GM18511 (cell line): ENCODE results near the gene TSPAN14.
"Not testable (repeated sequence)": the region's sequence is repeated elsewhere in the genome, so short reads cannot be mapped to it uniquely, and the experiment has no call there.

ENCODE experiments used
- ATAC-seq: cut with Tn5 transposase; IDR thresholded peaks from one replicate; pipeline ENCODE4 v1.9.1; 2021; ENCODE audit warnings: mild to moderate bottlenecking, moderate library complexity; ENCODE audit not compliant: unreplicated experiment

The TSPAN14 gene

GRCh38 chr10:80520661-80521470, 66.8 kb downstream of the TSPAN14 start:
- no peak for ATAC-seq

DNA sequence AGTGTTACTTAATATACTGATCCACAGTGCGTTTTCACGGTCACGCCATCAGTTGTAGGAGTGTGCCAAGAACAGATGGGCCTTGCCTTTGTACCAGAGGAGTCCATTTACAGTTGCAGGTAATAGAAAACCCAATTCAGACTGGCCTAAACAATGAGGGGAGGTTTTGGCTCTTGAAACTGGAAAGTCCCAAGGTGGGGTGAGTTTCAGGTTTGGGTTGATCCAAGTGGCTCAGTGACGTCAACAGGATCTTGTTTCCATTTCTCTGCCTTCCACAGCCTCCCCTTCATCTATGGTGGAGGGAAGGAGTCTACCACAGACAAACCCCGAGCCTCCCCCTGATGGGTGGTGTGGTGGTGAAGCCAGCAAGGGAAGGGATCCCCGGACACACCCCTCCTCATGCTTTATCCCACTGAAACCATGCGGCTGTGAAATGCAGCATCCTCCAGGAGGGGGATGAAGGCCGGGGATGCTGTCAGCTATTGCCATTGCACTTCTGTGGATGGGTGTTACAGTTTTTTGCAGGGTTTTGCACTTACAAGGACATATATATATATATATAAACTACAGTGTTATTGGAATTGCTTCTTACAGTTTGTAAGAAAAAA, 68.8 kb downstream of the TSPAN14 start:
- ATAC-seq = no peak

DNA sequence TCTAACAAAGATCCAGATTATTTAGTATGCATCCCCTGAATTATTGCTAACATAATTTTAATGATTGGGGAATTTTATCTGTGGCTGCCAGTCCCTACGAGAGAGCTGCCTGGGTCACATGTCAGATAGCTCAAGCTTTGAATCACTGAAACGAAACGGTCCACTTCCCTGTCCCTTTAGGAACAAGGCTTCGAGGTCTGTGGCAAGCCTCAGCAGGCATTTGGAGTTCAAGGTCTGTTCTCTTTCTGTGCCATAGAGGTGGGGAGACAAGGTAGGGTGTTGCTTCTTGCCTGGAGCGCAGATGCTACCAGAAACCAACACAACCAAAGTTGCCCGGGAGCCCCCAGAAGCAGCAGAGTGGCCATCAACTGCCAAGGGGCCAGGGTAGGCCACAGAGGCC, 69.7 kb downstream of the TSPAN14 start:
- no peak for ATAC-seq

- ATAC-seq = no peak
Observed at GRCh38 chr10:80524190-80524909, 70.2 kb downstream of the TSPAN14 start.

DNA sequence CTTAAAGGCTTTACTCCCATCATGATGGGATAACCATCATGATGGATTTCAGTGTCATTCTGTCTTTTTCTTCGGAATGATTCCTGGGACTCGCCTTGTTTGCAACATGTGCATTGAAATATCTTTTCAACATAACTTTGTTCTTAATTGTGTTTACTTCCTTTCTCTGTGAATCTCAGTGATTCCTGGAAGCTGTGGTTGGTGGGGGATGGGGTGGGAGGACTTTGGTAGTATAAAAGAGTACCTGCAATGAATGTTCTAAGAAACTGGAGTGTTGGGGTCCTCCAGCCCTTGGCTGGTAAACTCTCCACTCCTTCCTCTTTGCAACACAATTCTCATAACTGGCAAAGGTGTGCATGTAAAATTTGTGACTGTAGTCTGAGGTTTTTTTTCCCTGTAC, 72.1 kb downstream of the TSPAN14 start:
- no peak for ATAC-seq

DNA sequence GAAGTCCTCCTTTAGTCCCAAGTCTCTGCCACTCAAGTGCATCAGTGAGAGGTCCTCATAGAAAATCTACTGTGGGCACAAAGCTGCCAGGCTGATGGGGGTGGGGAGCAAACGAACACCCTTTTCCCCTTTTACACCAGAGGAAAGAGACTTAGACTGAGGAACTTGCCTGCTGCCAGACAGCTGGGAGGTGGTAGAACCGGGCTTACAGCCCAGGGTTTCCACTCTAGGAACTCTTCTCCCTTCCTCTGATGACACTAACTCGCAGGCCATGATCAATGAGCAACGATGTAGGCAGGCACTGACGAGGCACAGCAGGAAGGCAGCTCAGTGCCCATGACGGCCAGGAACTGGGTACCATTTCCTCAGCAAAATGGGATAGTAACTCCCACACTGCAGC, 72.6 kb downstream of the TSPAN14 start:
- no peak for ATAC-seq

DNA sequence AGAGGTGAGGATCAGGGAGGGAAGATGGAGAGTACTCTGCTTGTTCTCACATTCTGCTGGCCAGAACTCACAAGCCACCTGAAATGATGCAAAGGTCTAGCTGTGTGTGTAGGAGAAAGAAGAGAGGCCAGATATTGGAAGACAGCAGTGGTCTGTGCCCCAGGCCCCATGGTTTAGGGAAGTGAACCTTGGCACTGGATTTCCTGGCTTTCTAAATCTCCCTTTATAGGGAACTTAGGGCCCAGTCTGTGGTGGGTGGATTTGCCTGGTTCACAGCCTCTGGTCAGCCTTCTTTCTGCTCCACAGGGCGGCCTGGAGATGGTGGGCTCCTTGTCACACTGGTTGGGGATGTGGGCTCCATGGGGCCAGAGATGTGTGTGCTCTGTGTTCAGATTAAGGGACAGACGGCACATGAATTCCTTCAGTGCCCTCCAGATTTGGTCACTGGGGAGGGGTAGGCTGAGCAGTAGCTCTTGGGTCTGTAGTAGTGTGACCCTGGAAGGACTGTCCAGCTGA, 74.1 kb downstream of the TSPAN14 start:
- ATAC-seq = no peak

DNA sequence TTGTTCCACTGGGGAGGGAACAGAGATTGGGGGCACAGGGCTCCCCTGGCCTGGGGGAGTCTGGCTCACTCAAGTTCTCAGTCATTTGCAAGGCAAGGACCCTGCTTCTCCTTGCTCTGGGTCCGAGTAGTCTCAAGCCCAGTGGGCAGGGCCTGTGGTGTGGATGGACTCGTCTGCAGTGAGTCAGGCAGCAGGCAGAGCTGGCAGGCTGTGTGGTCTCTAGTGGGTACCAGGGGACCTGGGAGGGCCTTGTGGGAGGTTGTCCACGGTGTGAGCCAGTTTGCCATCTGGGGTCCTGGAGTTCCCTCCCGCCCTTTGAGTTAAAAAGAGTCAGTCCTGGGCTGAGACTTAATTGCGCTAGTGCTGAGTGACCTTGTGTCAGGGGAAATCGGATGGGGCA, 74.8 kb downstream of the TSPAN14 start:
- ATAC-seq = no peak

DNA sequence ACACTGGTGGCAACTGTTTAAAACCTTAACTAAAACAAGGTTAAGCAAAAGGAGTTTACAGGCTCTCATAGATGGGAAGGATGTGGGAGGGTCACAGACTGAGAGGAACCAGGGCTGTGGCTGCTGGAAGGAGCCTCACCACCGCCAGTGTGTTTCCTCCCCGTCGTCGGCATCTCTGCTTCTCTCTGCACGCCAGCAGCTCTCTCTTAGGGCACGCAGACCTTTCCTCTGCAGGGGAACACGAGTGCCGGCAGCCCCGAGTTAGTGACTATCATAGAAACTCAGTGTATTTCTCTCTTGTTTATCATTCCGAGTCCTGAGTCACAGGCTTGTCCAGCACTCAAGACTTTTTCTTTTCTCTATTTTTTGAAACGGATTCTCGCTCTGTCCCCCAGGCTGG, 75.5 kb downstream of the TSPAN14 start:
- no peak for ATAC-seq

DNA sequence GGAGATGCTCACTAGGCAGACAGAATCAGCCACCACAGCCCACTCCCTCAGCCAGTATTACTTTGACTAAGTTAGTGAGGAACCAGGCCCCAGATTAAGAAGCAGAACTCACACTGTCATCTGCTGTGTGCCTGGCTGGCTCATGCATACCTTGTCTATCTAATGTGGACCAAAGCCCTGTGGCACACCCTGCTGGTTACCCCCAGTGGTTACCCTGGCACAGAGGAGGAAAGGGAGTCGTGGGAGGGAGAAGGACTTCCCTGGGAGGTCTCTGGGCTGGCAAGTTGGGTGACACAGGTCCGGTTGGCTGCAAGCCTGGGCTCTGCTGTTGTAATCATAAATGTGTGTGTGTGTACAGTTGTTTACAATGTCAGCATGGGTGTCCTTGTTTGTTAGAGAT, 76.1 kb downstream of the TSPAN14 start:
- peak; percentile 75 for ATAC-seq

DNA sequence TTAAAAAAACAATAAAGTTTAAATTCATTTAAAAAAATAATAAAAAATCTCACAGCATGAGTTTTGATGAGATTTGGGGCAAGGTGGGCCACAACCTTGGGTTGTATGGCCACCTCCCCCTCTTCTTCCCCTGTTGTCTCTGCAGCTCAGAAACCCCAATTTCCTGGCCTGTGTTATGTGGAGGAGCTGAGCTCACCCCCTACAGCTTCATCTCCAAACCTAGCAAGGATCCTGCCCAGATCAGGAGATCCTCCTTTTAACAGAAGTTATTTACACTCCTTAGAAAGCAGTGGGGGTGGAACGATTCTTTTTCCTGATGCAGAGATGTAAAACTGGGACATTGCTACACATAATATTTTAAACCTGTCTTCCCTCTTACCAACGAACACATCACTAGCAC, 76.7 kb downstream of the TSPAN14 start:
- ATAC-seq = no peak

DNA sequence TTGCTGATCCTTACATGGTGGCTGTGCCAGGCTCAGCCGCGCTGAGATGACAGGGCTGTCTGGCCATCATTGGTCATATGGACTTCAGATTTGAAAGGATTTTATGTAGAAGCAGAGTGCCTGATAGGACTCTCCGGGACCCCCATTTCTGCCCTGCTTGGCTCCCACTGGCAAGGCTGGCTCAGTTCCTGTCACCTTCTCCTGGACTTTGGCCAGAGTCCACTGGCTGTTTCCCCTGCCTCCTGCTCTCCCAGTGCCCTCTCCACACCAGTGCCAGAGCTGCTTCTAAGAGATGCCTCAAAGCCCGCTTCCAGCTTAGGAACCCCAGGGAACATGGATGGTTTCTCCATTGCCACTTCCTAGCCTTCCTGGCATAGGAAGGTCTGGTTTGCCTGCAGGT, 78.5 kb downstream of the TSPAN14 start:
- no peak for ATAC-seq

DNA sequence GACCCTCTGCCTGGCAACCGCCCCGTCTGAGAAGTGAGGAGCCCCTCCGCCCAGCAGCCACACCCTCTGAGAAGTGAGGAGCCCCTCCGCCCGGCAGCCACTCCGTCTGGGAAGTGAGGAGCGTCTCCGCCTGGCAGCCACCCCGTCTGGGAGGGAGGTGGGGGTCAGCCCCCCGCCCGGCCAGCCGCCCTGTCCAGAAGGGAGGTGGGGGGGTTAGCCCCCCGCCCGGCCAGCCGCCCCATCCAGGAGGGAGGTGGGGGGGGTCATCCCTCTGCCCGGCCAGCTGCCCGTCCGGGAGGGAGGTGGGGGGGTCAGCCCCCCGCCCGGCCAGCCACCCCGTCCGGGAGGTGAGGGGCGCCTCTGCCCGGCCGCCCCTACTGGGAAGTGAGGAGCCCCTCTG, 79.9 kb downstream of the TSPAN14 start:
- not testable (repeated sequence) for ATAC-seq

GRCh38 chr10:80534646-80535045, 80.5 kb downstream of the TSPAN14 start:
- ATAC-seq = not testable (repeated sequence)

- ATAC-seq = peak; percentile 86
Observed at GRCh38 chr10:80535671-80536360, 81.7 kb downstream of the TSPAN14 start.

DNA sequence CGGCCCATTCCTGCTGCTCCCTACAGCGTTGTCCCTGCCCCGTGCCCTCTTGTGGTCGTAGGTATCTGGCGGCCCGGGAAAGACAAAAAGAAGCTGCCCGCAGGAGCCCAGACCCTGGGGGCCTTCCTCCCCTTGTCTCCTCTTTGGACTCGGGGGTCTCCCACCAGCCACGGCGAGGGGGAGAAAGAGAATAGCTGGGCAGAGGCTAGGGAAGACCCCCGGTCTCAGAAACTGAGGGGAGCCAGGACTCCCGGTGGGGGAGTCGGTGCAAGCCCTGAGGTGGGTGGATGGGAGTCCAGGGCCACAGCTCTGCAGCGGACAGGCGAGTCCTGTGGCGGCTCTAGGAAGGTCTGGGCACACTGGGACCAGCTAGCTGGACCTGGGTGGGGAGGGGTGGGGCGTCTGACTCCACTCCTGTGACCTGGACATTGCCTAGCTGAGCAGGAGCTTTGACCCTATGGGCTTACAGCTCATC, 82.3 kb downstream of the TSPAN14 start:
- ATAC-seq = no peak

GRCh38 chr10:80537086-80537735, 83.1 kb downstream of the TSPAN14 start:
- no peak for ATAC-seq

DNA sequence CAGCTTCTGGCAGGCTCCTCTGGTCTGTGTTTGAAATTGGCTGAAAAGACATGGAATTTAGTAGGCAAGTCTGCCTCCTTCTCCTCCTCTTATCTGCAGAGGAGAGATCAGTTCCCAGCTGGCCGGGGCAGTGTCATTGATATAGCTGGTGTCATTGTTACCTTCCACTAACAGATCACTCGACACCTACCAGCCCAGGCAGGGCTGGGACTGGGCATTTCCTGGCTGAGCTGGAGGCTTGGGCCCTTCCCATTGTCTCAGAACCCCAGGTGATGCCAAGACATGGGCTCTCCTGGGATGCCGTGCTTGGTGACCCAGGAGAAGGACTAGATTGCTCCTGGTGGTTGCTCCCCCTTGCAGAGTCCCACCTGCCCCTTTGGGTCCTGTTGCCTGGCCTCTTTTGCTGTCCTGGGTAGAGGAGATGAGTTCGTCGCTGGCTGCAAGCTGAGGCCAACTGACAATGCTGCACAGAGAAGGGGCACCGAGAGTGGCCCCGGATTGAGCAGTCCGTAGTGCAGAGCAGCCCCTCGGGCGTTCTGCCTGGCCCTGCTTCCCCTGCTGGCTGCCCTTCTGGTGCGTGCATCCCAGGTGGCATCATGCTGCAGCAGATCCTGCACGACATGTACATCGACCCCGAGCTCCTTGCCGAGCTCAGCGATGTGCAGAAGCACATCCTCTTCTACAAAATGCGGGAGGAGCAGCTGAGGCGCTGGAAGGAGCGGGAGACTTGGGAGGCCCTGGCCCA, 83.8 kb downstream of the TSPAN14 start, which contains the start of gene SH2D4B:
Gene SH2D4B, plus strand, starts transcription at position 167 of the 745 bp plus-strand sequence. Its CDS starts 430 bp downstream, at position 597.
- ATAC-seq = no peak

GRCh38 chr10:80538481-80539185, 84.5 kb downstream of the TSPAN14 start:
- no peak for ATAC-seq
